ENCODE results near the gene EDC4. TPM values are rescaled to one million over a fixed set of nuclear protein-coding genes. Genes with fewer than 3 reads are reported as not detected.

The EDC4 gene
- total and polyA plus RNA-seq, 2 of the 13 experiments (the other 11 are each of a cell fraction or from before 2014, with no cell fraction given): 51.4 to 59.1 TPM

DNA sequence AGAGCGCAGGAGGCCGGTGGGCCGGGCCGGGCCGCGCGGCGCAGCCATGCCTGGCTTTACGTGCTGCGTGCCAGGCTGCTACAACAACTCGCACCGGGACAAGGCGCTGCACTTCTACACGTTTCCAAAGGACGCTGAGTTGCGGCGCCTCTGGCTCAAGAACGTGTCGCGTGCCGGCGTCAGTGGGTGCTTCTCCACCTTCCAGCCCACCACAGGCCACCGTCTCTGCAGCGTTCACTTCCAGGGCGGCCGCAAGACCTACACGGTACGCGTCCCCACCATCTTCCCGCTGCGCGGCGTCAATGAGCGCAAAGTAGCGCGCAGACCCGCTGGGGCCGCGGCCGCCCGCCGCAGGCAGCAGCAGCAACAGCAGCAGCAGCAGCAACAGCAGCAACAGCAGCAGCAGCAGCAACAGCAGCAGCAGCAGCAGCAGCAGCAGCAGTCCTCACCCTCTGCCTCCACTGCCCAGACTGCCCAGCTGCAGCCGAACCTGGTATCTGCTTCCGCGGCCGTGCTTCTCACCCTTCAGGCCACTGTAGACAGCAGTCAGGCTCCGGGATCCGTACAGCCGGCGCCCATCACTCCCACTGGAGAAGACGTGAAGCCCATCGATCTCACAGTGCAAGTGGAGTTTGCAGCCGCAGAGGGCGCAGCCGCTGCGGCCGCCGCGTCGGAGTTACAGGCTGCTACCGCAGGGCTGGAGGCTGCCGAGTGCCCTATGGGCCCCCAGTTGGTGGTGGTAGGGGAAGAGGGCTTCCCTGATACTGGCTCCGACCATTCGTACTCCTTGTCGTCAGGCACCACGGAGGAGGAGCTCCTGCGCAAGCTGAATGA, 30.1 kb upstream of the EDC4 start:
- H4K20me1 ChIP-seq (ENCODE audit: insufficient read depth, low read length): peaks cover 23% of the 10 kb centered on the region
- WGBS (ENCODE audit: low lambda C conversion rate): 1% methylated on average over 55 of the region's 67 CpGs
- peak overlapping the region; percentile 89 for H3K4me2 ChIP-seq (ENCODE audit: low read depth, low read length)
- DNase-seq (ENCODE audit: low spot score) (peak; percentile 61), ATAC-seq (peak; percentile 37), FAIRE-seq (no peak)
- ChIA-PET CTCF (ENCODE audit: low intra/inter-chr PET ratio, low total read pairs) (interaction anchor here (1.0 to 2.6 kb wide), 6 partner anchors 23 to 175 kb away, joined by 3 to 28 read pairs (median 4); no protein-coding TSS in a partner anchor), POLR2A (interaction anchor here (1.0 to 2.6 kb wide), 4 partner anchors 9 to 93 kb away, joined by 6 to 15 read pairs (median 8); partner anchors contain the start of genes RANBP10 and TSNAXIP1)
- H3K27ac ChIP-seq (ENCODE audit: extremely low read length, insufficient read depth, low read length): peak overlapping the region; percentile 92
- in situ Hi-C loops (cut with HindIII; ENCODE audit: extremely low pct_ligation_motif_present, low pct_unique_long_range_greater_than_20kb) (no loop called here), intact Hi-C loops (cut with micrococcal nuclease; ENCODE audit: unreplicated experiment) (loop anchor here (1.0 kb wide), 1 partner anchor 23 kb away; no protein-coding TSS in a partner anchor)
- H3K4me3 ChIP-seq (replicated peaks in 1 of 3; ENCODE audit: insufficient read depth in 1 of 3, low read depth in 2 of 3, low read length in 3 of 3): peak overlapping the region; percentile 80 to 97 (median 92)
- H3K79me2 ChIP-seq (ENCODE audit: insufficient read depth, low read length): peaks cover 41% of the 10 kb centered on the region
- no TSS peak for BruUV-seq (replicated peaks)
- H3K9ac ChIP-seq (ENCODE audit: insufficient read depth, low read depth, low read length): peak overlapping the region; percentile 93
- H3K27me3 ChIP-seq (ENCODE audit: control insufficient read depth in 1 of 2, insufficient read depth in 2 of 2, low read length in 2 of 2): no peaks in the 10 kb centered on the region; a peak in 1 of 5 replicates
- peaks cover 44% of the 10 kb centered on the region for H3K4me1 ChIP-seq (ENCODE audit: insufficient read depth, low read length)
- H3K9me3 ChIP-seq (ENCODE audit: low read length): no peaks in the 10 kb centered on the region
- H2AFZ ChIP-seq (ENCODE audit: low read length): no peak overlapping the region
- no peaks in the 10 kb centered on the region for H3K36me3 ChIP-seq (replicated peaks in 1 of 2; ENCODE audit: control insufficient read depth in 1 of 2, insufficient read depth in 2 of 2, low read length in 2 of 2)
- TF ChIP-seq SOX6 (IDR thresholded peaks at IDR 0.05) (no peak), SOX6 (CRISPR knock-in tag; IDR thresholded peaks at IDR 0.05) (peak; percentile 69), ZMYM4 (CRISPR knock-in tag; IDR thresholded peaks at IDR 0.05) (peak; percentile 50; the same call in 1 of the 2 replicates), ZNF441 (CRISPR knock-in tag; IDR thresholded peaks at IDR 0.05; ENCODE audit: borderline replicate concordance) (peak; percentile 67; the same call in 1 of the 2 replicates), ZNF44 (CRISPR knock-in tag; IDR thresholded peaks at IDR 0.05) (peak; percentile 87), RXRB (CRISPR knock-in tag; IDR thresholded peaks at IDR 0.05; ENCODE audit: borderline replicate concordance) (peak; percentile 32), CENPT (CRISPR knock-in tag; IDR thresholded peaks at IDR 0.05; ENCODE audit: low read depth) (no peak), ZNF234 (CRISPR knock-in tag; conservative IDR thresholded peaks at IDR 0.05) (peak; percentile 94), ZNF136 (CRISPR knock-in tag; IDR thresholded peaks at IDR 0.05; ENCODE audit: low read depth) (peak; percentile 24; the same call in 1 of the 2 replicates), TEAD3 (CRISPR knock-in tag; optimal IDR thresholded peaks at IDR 0.05; ENCODE audit: borderline replicate concordance) (peak; percentile 37), ZNF839 (CRISPR knock-in tag; IDR thresholded peaks at IDR 0.05; ENCODE audit: borderline replicate concordance) (peak; percentile 36; the same call in 1 of the 2 replicates), PHF21A (CRISPR knock-in tag; IDR thresholded peaks at IDR 0.05) (peak; percentile 33; the same call in 1 of the 2 replicates), TCF12 (IDR thresholded peaks at IDR 0.05) (no peak), TCF12 (CRISPR knock-in tag; IDR thresholded peaks at IDR 0.05) (peak; percentile 71; the same call in 1 of the 2 replicates)
- TF ChIP-seq, protein P1, sequence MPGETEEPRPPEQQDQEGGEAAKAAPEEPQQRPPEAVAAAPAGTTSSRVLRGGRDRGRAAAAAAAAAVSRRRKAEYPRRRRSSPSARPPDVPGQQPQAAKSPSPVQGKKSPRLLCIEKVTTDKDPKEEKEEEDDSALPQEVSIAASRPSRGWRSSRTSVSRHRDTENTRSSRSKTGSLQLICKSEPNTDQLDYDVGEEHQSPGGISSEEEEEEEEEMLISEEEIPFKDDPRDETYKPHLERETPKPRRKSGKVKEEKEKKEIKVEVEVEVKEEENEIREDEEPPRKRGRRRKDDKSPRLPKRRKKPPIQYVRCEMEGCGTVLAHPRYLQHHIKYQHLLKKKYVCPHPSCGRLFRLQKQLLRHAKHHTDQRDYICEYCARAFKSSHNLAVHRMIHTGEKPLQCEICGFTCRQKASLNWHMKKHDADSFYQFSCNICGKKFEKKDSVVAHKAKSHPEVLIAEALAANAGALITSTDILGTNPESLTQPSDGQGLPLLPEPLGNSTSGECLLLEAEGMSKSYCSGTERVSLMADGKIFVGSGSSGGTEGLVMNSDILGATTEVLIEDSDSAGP (CRISPR knock-in tag; IDR thresholded peaks at IDR 0.05; ENCODE audit: borderline replicate concordance): peak; percentile 76; the same call in 1 of the 2 replicates
- TF ChIP-seq, protein P2, sequence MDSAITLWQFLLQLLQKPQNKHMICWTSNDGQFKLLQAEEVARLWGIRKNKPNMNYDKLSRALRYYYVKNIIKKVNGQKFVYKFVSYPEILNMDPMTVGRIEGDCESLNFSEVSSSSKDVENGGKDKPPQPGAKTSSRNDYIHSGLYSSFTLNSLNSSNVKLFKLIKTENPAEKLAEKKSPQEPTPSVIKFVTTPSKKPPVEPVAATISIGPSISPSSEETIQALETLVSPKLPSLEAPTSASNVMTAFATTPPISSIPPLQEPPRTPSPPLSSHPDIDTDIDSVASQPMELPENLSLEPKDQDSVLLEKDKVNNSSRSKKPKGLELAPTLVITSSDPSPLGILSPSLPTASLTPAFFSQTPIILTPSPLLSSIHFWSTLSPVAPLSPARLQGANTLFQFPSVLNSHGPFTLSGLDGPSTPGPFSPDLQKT (CRISPR knock-in tag; IDR thresholded peaks at IDR 0.05; ENCODE audit: borderline replicate concordance): no peak
- TF ChIP-seq, protein P3, sequence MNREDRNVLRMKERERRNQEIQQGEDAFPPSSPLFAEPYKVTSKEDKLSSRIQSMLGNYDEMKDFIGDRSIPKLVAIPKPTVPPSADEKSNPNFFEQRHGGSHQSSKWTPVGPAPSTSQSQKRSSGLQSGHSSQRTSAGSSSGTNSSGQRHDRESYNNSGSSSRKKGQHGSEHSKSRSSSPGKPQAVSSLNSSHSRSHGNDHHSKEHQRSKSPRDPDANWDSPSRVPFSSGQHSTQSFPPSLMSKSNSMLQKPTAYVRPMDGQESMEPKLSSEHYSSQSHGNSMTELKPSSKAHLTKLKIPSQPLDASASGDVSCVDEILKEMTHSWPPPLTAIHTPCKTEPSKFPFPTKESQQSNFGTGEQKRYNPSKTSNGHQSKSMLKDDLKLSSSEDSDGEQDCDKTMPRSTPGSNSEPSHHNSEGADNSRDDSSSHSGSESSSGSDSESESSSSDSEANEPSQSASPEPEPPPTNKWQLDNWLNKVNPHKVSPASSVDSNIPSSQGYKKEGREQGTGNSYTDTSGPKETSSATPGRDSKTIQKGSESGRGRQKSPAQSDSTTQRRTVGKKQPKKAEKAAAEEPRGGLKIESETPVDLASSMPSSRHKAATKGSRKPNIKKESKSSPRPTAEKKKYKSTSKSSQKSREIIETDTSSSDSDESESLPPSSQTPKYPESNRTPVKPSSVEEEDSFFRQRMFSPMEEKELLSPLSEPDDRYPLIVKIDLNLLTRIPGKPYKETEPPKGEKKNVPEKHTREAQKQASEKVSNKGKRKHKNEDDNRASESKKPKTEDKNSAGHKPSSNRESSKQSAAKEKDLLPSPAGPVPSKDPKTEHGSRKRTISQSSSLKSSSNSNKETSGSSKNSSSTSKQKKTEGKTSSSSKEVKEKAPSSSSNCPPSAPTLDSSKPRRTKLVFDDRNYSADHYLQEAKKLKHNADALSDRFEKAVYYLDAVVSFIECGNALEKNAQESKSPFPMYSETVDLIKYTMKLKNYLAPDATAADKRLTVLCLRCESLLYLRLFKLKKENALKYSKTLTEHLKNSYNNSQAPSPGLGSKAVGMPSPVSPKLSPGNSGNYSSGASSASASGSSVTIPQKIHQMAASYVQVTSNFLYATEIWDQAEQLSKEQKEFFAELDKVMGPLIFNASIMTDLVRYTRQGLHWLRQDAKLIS (CRISPR knock-in tag; IDR thresholded peaks at IDR 0.05): no peak
